GM10248 (cell line): ENCODE results near the gene CCDC70.

Source experiments
- CTCF ChIA-PET: fragments of 300-600 bp; sonication (Branson Sonifier 250); formaldehyde crosslinking; extraction: SDS; loops from one replicate; lab custom pipeline; 2021; ENCODE audit warnings: antibody characterized with exemption; lab: Yijun Ruan, JAX
- POLR2A ChIA-PET: fragments of 350-650 bp; sonication (Branson Sonifier 250); formaldehyde crosslinking; extraction: SDS; loops from one replicate; lab custom pipeline; 2020; ENCODE audit warnings: antibody characterized with exemption; lab: Yijun Ruan, JAX
- DNase-seq: peaks from one replicate; pipeline ENCODE4 v3.0.0; 2012; ENCODE audit errors: extremely low spot score
- TF ChIP-seq, protein P1 (sequence below): IDR thresholded peaks from 2 replicates; pipeline ENCODE4 v1.5.1; 2012; ENCODE audit warnings: mild to moderate bottlenecking, low read depth; ENCODE audit errors: extremely low read depth, missing control alignments, control extremely low read depth

Gene CCDC70

DNA sequence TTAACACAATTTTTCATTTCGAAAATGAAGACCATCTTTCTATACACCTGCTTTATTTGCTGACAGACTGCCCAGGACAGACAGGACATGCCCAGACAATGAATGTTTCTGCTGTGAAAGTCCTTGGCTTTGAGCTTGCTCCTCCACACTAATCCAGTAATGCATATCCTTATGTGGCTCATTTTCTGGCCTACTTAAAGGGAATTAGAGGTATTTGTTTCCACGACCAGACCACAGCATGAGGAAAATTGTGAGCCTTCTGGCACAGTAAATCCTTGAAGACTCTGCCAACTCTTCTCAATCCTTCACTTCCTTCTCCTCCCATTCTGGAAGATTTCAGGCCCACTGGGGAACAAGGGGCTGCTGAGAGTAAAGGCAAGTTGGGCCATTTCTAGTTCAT, 25.7 kb downstream of the CCDC70 start:
- POLR2A ChIA-PET: no interaction called here
- DNase-seq: no peak
- TF ChIP-seq, protein P1, sequence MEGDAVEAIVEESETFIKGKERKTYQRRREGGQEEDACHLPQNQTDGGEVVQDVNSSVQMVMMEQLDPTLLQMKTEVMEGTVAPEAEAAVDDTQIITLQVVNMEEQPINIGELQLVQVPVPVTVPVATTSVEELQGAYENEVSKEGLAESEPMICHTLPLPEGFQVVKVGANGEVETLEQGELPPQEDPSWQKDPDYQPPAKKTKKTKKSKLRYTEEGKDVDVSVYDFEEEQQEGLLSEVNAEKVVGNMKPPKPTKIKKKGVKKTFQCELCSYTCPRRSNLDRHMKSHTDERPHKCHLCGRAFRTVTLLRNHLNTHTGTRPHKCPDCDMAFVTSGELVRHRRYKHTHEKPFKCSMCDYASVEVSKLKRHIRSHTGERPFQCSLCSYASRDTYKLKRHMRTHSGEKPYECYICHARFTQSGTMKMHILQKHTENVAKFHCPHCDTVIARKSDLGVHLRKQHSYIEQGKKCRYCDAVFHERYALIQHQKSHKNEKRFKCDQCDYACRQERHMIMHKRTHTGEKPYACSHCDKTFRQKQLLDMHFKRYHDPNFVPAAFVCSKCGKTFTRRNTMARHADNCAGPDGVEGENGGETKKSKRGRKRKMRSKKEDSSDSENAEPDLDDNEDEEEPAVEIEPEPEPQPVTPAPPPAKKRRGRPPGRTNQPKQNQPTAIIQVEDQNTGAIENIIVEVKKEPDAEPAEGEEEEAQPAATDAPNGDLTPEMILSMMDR: no peak
- CTCF ChIA-PET: no interaction called here

- DNase-seq: no peak
- ChIA-PET POLR2A (no interaction called here), CTCF (interaction anchor here (0.9 to 3.5 kb wide), 8 partner anchors 8 to 271 kb away, joined by 3 to 19 read pairs (median 3); no protein-coding TSS in a partner anchor)
- TF ChIP-seq, protein P1: no peak
These were observed 30.9 kb downstream of the CCDC70 start for GRCh38 chr13:51892657-51893056.

- DNase-seq: no peak
- CTCF ChIA-PET: interaction anchor here (1.3 to 3.5 kb wide), 6 partner anchors 9 to 557 kb away, joined by 3 to 25 read pairs (median 10); partner anchors contain the start of gene VPS36
- POLR2A ChIA-PET: no interaction called here
- TF ChIP-seq, protein P1: no peak
These were observed 32.5 kb downstream of the CCDC70 start for GRCh38 chr13:51894239-51894638.

DNA sequence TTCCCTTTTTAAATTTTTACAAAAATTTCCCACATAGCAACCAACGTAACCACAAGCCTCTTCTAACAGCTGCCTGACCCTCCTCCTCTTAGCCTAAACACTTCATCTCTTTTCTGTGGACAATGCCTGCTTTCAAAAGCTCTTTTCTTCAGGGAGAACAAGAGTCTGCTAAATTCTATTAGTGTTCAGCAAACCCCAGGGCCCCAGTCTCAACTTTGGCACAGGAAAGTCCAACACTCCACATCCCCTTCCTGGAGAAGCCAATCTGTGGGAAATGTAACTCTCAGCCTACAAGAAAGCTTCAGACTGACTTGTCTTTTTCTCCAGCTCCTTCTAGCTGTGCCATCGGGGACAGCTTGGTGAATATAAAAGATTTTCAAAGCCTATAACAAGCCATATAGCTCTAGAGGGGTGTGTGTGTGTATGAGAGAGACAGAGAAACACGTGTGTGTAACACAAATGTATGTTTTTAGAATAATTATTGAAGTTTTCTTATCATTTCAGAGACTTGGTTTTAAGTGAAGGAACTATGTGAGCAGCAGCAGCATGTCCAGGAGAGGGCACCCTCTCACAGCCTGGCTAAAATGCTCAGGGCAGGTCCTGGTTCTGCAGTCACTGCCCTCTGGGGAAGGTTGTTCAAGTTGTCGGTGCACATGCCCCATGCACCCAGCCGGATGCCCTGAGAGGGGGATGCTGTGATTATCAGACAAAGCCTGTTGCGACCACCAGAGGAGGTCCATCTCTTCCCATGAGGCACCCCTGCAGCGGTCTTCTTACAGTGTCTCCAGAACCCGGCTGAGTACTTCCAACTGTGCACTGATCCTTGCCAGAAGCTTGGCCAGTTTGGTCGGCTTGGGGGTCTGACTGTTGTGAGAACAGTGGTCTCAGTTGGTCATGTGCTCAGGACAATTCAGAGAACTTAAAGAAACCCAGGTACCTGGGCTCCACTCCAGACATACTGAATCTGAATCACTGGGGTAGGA, 34.4 kb downstream of the CCDC70 start:
- TF ChIP-seq, protein P1: peak; percentile 75
- peak; percentile 69 for DNase-seq
- ChIA-PET CTCF (interaction anchor here (0.7 to 3.5 kb wide), 14 partner anchors 9 to 555 kb away, joined by 3 to 25 read pairs (median 4); partner anchors contain the start of genes NEK3, NEK5 and VPS36), POLR2A (no interaction called here)

DNA sequence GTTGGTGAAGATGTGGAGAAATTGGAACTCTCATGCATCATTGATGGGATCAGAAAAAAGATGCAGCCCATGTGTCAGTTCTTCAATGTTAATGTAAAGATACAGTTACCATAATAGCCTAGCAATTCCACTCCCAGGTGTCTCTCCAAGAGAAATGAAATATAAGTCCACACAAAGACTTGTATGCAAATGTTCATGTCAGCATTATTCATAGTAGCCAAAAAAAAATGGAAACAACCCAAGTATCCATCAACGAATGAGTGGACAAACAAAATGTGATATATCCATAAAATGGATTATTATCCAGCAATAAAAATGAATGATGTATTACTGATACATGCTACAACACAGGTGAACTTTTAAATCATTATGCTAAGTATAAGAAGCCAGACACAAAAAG, 38.7 kb downstream of the CCDC70 start:
- POLR2A ChIA-PET: no interaction called here
- TF ChIP-seq, protein P1: no peak
- CTCF ChIA-PET: interaction anchor here (1.7 kb wide), 1 partner anchor 12 kb away, joined by 7 read pairs; no protein-coding TSS in a partner anchor
- no peak for DNase-seq

DNA sequence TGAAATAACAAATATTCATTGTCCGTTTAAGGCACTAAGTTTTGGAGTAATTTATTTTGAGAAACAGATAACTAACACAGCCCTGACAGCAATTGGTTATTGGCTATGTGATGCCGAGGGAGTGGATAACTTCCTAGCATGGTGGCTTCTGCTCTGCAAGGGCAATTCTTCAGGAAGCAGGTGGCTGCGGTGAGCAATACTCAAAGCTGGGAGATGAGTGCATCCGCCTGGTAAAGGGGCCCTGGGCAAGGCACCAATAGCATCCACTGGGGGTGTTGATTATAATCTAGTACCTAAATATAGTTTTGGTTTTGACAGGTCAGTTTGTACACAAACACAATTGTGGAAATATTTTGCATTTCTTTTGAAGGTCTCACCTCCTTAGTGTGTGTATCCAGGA, 41.0 kb downstream of the CCDC70 start:
- ChIA-PET CTCF (interaction anchor here (0.9 kb wide), 1 partner anchor 547 kb away, joined by 3 read pairs; no protein-coding TSS in a partner anchor), POLR2A (no interaction called here)
- no peak for DNase-seq
- TF ChIP-seq, protein P1: no peak
